GM12872 (cell line): ENCODE results near the gene EVA1C.

Source experiments
- TF ChIP-seq, protein P1 (sequence below): IDR thresholded peaks from 3 replicates; pipeline ENCODE4 v1.5.1; 2011; ENCODE audit warnings: low read depth, mild to moderate bottlenecking, low read length, moderate library complexity; ENCODE audit not compliant: insufficient read depth

The EVA1C gene

DNA sequence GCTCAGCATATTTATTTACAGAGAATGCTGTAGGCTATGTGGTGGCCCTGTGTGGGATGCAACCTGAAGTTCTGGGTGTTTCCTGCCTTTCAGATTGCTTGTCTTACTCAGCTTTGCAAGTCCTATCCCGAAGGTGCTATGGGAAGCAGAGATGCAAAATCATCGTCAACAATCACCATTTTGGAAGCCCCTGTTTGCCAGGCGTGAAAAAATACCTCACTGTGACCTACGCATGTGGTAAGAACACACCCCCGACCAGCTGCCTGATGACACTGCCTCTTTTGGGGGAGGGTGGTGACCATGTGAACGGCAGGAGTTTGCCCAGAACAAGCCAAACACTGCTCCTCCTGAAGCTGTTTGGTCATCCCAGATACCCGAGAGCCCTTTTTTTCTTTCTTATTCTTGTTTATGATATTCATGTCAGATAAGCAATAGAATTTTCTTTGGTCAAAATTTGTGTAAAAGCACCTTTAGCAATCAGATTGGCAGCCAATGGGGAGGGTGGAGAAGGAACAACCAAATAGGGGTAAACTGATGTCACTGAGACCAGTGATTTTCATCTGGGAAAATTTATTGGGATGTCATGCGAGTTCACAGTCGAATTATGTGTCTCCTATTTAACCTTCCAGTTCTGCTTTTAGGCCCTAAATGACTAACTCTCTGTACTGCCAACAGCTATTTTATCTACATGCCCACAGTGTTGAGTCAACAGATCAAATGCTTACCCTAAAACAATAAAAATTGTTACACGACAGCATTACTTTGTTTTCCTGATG lies 82.6 kb downstream of the EVA1C start:
- TF ChIP-seq, protein P1, sequence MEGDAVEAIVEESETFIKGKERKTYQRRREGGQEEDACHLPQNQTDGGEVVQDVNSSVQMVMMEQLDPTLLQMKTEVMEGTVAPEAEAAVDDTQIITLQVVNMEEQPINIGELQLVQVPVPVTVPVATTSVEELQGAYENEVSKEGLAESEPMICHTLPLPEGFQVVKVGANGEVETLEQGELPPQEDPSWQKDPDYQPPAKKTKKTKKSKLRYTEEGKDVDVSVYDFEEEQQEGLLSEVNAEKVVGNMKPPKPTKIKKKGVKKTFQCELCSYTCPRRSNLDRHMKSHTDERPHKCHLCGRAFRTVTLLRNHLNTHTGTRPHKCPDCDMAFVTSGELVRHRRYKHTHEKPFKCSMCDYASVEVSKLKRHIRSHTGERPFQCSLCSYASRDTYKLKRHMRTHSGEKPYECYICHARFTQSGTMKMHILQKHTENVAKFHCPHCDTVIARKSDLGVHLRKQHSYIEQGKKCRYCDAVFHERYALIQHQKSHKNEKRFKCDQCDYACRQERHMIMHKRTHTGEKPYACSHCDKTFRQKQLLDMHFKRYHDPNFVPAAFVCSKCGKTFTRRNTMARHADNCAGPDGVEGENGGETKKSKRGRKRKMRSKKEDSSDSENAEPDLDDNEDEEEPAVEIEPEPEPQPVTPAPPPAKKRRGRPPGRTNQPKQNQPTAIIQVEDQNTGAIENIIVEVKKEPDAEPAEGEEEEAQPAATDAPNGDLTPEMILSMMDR: no peak

DNA sequence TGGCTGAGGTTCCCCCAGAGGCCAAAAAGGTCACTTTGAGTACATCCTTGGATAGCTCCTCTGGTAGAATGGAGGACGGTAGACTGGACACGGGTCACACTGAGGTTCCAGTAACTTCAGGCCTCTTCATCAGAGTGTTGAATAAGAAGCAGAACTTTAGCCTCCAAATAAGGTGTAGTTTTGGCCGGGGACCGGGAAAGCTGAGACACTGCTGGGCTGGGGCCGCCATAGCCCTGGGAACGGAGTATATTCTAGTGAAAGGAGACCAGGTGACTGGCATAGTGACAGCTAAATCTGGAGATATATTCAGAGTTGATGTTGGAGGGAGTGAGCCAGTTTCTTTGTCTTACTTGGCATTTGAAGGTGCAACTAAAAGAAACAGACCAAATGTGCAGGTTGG lies 84.1 kb downstream of the EVA1C start:
- TF ChIP-seq, protein P1: no peak

DNA sequence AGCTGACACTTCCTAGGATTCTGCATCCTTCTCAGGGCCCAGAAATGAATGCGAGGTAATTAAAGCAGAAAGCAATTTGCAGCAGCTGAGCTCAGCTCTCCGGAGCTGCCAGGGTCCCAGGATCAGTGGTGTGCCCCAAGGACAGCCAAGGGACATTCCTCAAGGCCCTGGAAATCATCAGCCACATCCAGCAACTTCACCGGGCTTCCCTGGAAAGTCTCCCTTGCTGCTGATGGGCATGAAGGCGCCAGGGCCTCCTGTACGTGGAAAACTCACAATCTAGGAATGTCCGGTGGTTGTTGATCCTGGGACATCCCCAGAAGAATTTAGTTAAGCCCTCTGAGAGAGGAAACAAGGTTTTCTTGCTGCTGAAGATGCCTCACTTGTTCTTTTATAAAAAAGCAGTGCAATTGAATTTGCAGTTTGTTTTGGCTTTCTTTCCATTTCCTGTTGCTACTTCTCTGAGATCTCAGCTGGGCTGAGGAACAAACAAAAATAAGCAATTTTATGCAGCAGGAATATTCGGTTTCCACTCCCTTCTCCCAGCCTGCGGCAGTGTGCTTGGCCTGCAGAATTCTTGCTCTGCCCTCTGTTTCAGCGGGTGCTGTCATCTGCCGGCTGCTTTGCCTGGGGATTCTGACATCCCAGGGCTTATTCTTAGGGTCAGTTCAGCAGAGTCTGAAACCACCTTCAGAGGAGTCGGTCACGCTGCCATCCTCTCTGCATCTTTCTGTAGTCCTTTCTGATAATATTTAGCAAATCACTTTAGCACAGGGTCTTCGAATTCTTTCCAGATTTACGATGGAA lies 86.9 kb downstream of the EVA1C start:
- TF ChIP-seq, protein P1: no peak

- TF ChIP-seq, protein P1: no peak
Observed at GRCh38 chr21:32507342-32507919, 94.9 kb downstream of the EVA1C start.

DNA sequence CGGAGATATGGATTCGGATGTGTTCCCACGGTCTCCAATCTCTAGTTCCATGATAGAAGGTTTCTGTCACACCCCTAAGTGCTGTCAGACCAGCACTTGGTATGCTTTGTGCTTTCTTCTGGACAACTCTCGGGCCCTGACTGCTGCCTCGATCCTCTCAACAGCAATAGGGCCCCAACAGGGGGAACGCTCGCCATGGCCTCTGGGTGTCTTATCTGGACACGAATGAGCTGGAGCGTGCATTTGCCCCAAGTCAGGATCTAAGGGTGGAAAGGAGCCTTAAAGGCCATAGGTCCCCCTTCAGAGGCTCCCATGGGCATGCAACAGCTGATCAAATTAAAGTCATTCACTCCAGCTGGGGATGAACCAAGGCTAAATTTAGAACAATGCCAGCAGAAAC lies 96.1 kb downstream of the EVA1C start:
- TF ChIP-seq, protein P1: no peak

GRCh38 chr21:32514275-32515055 lies 102.0 kb downstream of the EVA1C start:
- TF ChIP-seq, protein P1: no peak
